ENCODE measurements around the gene ERICH2. TPM values are rescaled to one million over a fixed set of nuclear protein-coding genes. Genes with fewer than 3 reads are reported as not detected.

Gene ERICH2
- polyA plus RNA-seq, 3 donors, result not detected

GRCh38 chr2:170774074-170774473 lies 3.9 kb downstream of the ERICH2 start:
- Histone ChIP-seq H3K36me3 (replicated peaks in 1 of 2; ENCODE audit: control insufficient read depth in 1 of 2, insufficient read depth in 2 of 2, low read length in 2 of 2) (no peaks in the 10 kb centered on the region), H3K9ac (ENCODE audit: insufficient read depth, low read length, poor library complexity, severe bottlenecking) (no peak overlapping the region), H2AFZ (ENCODE audit: insufficient read depth, low read depth, low read length, poor library complexity, severe bottlenecking) (no peak overlapping the region), H3K27me3 (ENCODE audit: control insufficient read depth in 2 of 2, insufficient read depth in 2 of 2, low read length in 2 of 2) (peaks cover 46 to 71% of the 10 kb centered on the region in 2 donors), H3K4me3 (replicated peaks in 1 of 3; ENCODE audit: low read depth in 2 of 3, low read length in 3 of 3) (no peak overlapping the region), H3K4me2 (replicated peaks; ENCODE audit: extremely low read depth, low read length, poor library complexity, severe bottlenecking) (no peak overlapping the region), H3K4me1 (ENCODE audit: control insufficient read depth in 1 of 2, insufficient read depth in 2 of 2, low read length in 2 of 2) (peaks cover 14 to 15% of the 10 kb centered on the region in 2 donors), H4K20me1 (ENCODE audit: insufficient read depth, low read length) (no peaks in the 10 kb centered on the region), H3K27ac (ENCODE audit: low read depth in 1 of 2, low read length in 2 of 2) (no peak overlapping the region), H3K79me2 (ENCODE audit: insufficient read depth, low read length) (no peaks in the 10 kb centered on the region), H3K9me3 (replicated peaks in 1 of 2; ENCODE audit: control insufficient read depth in 1 of 2, insufficient read depth in 1 of 2, low read length in 2 of 2) (no peaks in the 10 kb centered on the region)
- TF ChIP-seq, protein P1, sequence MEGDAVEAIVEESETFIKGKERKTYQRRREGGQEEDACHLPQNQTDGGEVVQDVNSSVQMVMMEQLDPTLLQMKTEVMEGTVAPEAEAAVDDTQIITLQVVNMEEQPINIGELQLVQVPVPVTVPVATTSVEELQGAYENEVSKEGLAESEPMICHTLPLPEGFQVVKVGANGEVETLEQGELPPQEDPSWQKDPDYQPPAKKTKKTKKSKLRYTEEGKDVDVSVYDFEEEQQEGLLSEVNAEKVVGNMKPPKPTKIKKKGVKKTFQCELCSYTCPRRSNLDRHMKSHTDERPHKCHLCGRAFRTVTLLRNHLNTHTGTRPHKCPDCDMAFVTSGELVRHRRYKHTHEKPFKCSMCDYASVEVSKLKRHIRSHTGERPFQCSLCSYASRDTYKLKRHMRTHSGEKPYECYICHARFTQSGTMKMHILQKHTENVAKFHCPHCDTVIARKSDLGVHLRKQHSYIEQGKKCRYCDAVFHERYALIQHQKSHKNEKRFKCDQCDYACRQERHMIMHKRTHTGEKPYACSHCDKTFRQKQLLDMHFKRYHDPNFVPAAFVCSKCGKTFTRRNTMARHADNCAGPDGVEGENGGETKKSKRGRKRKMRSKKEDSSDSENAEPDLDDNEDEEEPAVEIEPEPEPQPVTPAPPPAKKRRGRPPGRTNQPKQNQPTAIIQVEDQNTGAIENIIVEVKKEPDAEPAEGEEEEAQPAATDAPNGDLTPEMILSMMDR (IDR thresholded peaks at IDR 0.05), result no peak
- Mint-ChIP-seq H3K36me3 (peaks cover 0 to 4% of the 10 kb centered on the region in 2 donors), H3K4me3 (no peak overlapping the region), H3K27me3 (ENCODE audit: low read depth in 3 of 3) (peaks cover 43 to 68% (median 53%) of the 10 kb centered on the region in 3 donors), H3K4me1 (peaks cover 15% of the 10 kb centered on the region), H3K9me3 (peaks cover 0 to 7% (median 0%) of the 10 kb centered on the region in 7 donors), H3K27ac (no peak overlapping the region)
- DNase-seq, result no peak
- intact Hi-C loops (cut with micrococcal nuclease), result no loop called here

GRCh38 chr2:170778900-170779299 lies 8.7 kb downstream of the ERICH2 start:
- no peak overlapping the region for H3K4me3 ChIP-seq (replicated peaks in 1 of 3; ENCODE audit: low read depth in 2 of 3, low read length in 3 of 3)
- no peaks in the 10 kb centered on the region for H3K36me3 ChIP-seq (replicated peaks in 1 of 2; ENCODE audit: control insufficient read depth in 1 of 2, insufficient read depth in 2 of 2, low read length in 2 of 2)
- H3K27ac ChIP-seq (ENCODE audit: low read depth in 1 of 2, low read length in 2 of 2), result no peak overlapping the region
- DNase-seq, result no peak
- intact Hi-C loops (cut with micrococcal nuclease), result no loop called here
- no peak overlapping the region for H3K4me2 ChIP-seq (replicated peaks; ENCODE audit: extremely low read depth, low read length, poor library complexity, severe bottlenecking)
- Mint-ChIP-seq H3K36me3 (no peaks in the 10 kb centered on the region), H3K27ac (no peak overlapping the region), H3K4me1 (no peaks in the 10 kb centered on the region), H3K4me3 (peak overlapping the region in 1 of 2 donors; percentile 68), H3K27me3 (ENCODE audit: low read depth in 3 of 3) (peaks cover 26 to 57% (median 26%) of the 10 kb centered on the region in 3 donors), H3K9me3 (no peaks in the 10 kb centered on the region)
- H3K27me3 ChIP-seq (ENCODE audit: control insufficient read depth in 2 of 2, insufficient read depth in 2 of 2, low read length in 2 of 2), result peaks cover 28 to 49% of the 10 kb centered on the region in 2 donors
- H2AFZ ChIP-seq (ENCODE audit: insufficient read depth, low read depth, low read length, poor library complexity, severe bottlenecking), result no peak overlapping the region
- H3K9ac ChIP-seq (ENCODE audit: insufficient read depth, low read length, poor library complexity, severe bottlenecking), result no peak overlapping the region
- no peaks in the 10 kb centered on the region for H3K4me1 ChIP-seq (ENCODE audit: control insufficient read depth in 1 of 2, insufficient read depth in 2 of 2, low read length in 2 of 2)
- H3K9me3 ChIP-seq (replicated peaks in 1 of 2; ENCODE audit: control insufficient read depth in 1 of 2, insufficient read depth in 1 of 2, low read length in 2 of 2), result no peaks in the 10 kb centered on the region
- WGBS (ENCODE audit: insufficient coverage), result 83% methylated on average over 2 of the region's 2 CpGs
- no peaks in the 10 kb centered on the region for H4K20me1 ChIP-seq (ENCODE audit: insufficient read depth, low read length)
- no peaks in the 10 kb centered on the region for H3K79me2 ChIP-seq (ENCODE audit: insufficient read depth, low read length)
- TF ChIP-seq, protein P1 (IDR thresholded peaks at IDR 0.05), result no peak

All from CD14-positive monocyte (primary cell).